Loucy (cell line): ENCODE results near the gene UBE4B.
"Not testable (repeated sequence)": the region's sequence is repeated elsewhere in the genome, so short reads cannot be mapped to it uniquely, and the experiment has no call there.

ENCODE experiments used
- H2AFZ ChIP-seq: fragments of 200-600 bp; sonication (generic); 2 replicates; pipeline ENCODE4 v1.6.0; 2016; ENCODE audit warnings: antibody characterized with exemption, mild to moderate bottlenecking, low read length, moderate library complexity
- H3F3A ChIP-seq: fragments of 200-600 bp; 2 replicates; pipeline ENCODE4 v1.6.0; 2016; ENCODE audit warnings: antibody characterized with exemption, low read depth, mild to moderate bottlenecking
- H3K27me3 ChIP-seq: fragments of 200-600 bp; sonication (generic); 2 replicates; pipeline ENCODE4 v1.6.1; 2014; ENCODE audit warnings: low read length, mild to moderate bottlenecking; ENCODE audit not compliant: insufficient read depth, poor library complexity, severe bottlenecking
- H3K36me3 ChIP-seq: fragments of 200-600 bp; sonication (generic); 2 replicates; pipeline ENCODE4 v1.6.1; 2016; ENCODE audit warnings: low read length; ENCODE audit not compliant: insufficient read depth
- H3K4me1 ChIP-seq: fragments of 200-600 bp; sonication (generic); 2 replicates; pipeline ENCODE4 v1.5.1; 2014; ENCODE audit warnings: low read length, mild to moderate bottlenecking; ENCODE audit not compliant: insufficient read depth, poor library complexity, severe bottlenecking
- H3K4me2 ChIP-seq: fragments of 200-600 bp; sonication (generic); 2 replicates; pipeline ENCODE4 v1.6.0; 2014; ENCODE audit warnings: antibody characterized with exemption, low read length, low read depth, mild to moderate bottlenecking; ENCODE audit not compliant: poor library complexity, severe bottlenecking
- H3K4me3 ChIP-seq: fragments of 200-600 bp; sonication (generic); 2 replicates; pipeline ENCODE4 v1.5.1; 2014; ENCODE audit warnings: low read length, mild to moderate bottlenecking, mixed read lengths; ENCODE audit not compliant: poor library complexity, severe bottlenecking
- H3K79me2 ChIP-seq: fragments of 200-600 bp; sonication (generic); 2 replicates; pipeline ENCODE4 v1.6.1; 2014; ENCODE audit warnings: low read length; ENCODE audit not compliant: insufficient read depth
- H3K9ac ChIP-seq: fragments of 200-600 bp; sonication (generic); 2 replicates; pipeline ENCODE4 v1.6.0; 2014; ENCODE audit warnings: mild to moderate bottlenecking, low read depth, low read length, moderate library complexity; ENCODE audit not compliant: poor library complexity, severe bottlenecking
- H3K9me2 ChIP-seq: fragments of 200-600 bp; sonication (generic); replicated peaks from 2 replicates; pipeline ENCODE4 v1.6.1; 2016; ENCODE audit warnings: low read depth, low read length, mixed read lengths
- H3K9me3 ChIP-seq: fragments of 200-600 bp; sonication (generic); 2 replicates; pipeline ENCODE4 v1.6.1; 2014; ENCODE audit warnings: mild to moderate bottlenecking, antibody characterized with exemption, low read length, low read depth; ENCODE audit not compliant: insufficient read depth
- H4K20me1 ChIP-seq: fragments of 200-600 bp; sonication (generic); 2 replicates; pipeline ENCODE4 v1.6.0; 2014; ENCODE audit warnings: antibody characterized with exemption, low read length, mild to moderate bottlenecking; ENCODE audit not compliant: insufficient read depth, poor library complexity, severe bottlenecking
- CTCF ChIP-seq: fragments of 200-600 bp; sonication (generic); conservative IDR thresholded peaks from 2 replicates; pipeline ENCODE4 v1.5.1; 2014; ENCODE audit warnings: mild to moderate bottlenecking, antibody characterized with exemption, low read length
- EZH2phosphoT487 ChIP-seq: fragments of 200-600 bp; IDR thresholded peaks from 2 replicates; pipeline ENCODE4 v1.6.1; 2018; ENCODE audit warnings: antibody characterized with exemption, mild to moderate bottlenecking, moderate library complexity, borderline replicate concordance

Gene UBE4B

GRCh38 chr1:10196976-10197375 lies 164.2 kb downstream of the UBE4B start:
- no peak overlapping the region for H2AFZ ChIP-seq
- H3K36me3 ChIP-seq: no peaks in the 10 kb centered on the region
- no peaks in the 10 kb centered on the region for H3K79me2 ChIP-seq
- TF ChIP-seq CTCF: no peak
- TF ChIP-seq EZH2phosphoT487: no peak
- H3K4me2 ChIP-seq: no peak overlapping the region
- H3K27me3 ChIP-seq: no peaks in the 10 kb centered on the region
- peaks cover 13% of the 10 kb centered on the region for H3K4me1 ChIP-seq
- H3F3A ChIP-seq: 0 out of 2 replicates have a peak, but pooled peaks cover 3% of the 10 kb centered on the region
- no peaks in the 10 kb centered on the region for H3K9me2 ChIP-seq
- H3K9ac ChIP-seq: no peak overlapping the region
- no peaks in the 10 kb centered on the region for H3K9me3 ChIP-seq
- H4K20me1 ChIP-seq: no peaks in the 10 kb centered on the region
- H3K4me3 ChIP-seq: no peak overlapping the region

GRCh38 chr1:10200620-10201019 lies 167.9 kb downstream of the UBE4B start:
- no peaks in the 10 kb centered on the region for H3K79me2 ChIP-seq
- H3K9me3 ChIP-seq: no peaks in the 10 kb centered on the region
- H4K20me1 ChIP-seq: no peaks in the 10 kb centered on the region
- H3K4me3 ChIP-seq: no peak overlapping the region
- H3K9me2 ChIP-seq: no peaks in the 10 kb centered on the region
- H3F3A ChIP-seq: peaks cover 5% of the 10 kb centered on the region; the same call in 1 of the 2 replicates
- H3K36me3 ChIP-seq: no peaks in the 10 kb centered on the region
- TF ChIP-seq CTCF (no peak), EZH2phosphoT487 (no peak)
- H3K9ac ChIP-seq: no peak overlapping the region
- H3K27me3 ChIP-seq: no peaks in the 10 kb centered on the region
- no peak overlapping the region for H2AFZ ChIP-seq
- no peak overlapping the region for H3K4me2 ChIP-seq
- peaks cover 7% of the 10 kb centered on the region for H3K4me1 ChIP-seq

- no peak overlapping the region for H3K4me3 ChIP-seq
- no peak overlapping the region for H3K9ac ChIP-seq
- TF ChIP-seq CTCF: no peak
- TF ChIP-seq EZH2phosphoT487: no peak
- H3K36me3 ChIP-seq: no peaks in the 10 kb centered on the region
- H3K79me2 ChIP-seq: no peaks in the 10 kb centered on the region
- no peaks in the 10 kb centered on the region for H3K4me1 ChIP-seq
- no peak overlapping the region for H3K4me2 ChIP-seq
- H3F3A ChIP-seq: peaks cover 5% of the 10 kb centered on the region; the same call in 1 of the 2 replicates
- H3K9me3 ChIP-seq: no peaks in the 10 kb centered on the region
- H2AFZ ChIP-seq: no peak overlapping the region
- no peaks in the 10 kb centered on the region for H3K27me3 ChIP-seq
- no peaks in the 10 kb centered on the region for H3K9me2 ChIP-seq
- H4K20me1 ChIP-seq: no peaks in the 10 kb centered on the region
Measured at GRCh38 chr1:10204003-10204642, 171.4 kb downstream of the UBE4B start.

- H3K27me3 ChIP-seq, H3K4me2 ChIP-seq, H3K4me3 ChIP-seq, H3K9me2 ChIP-seq, H2AFZ ChIP-seq, H3K79me2 ChIP-seq, H4K20me1 ChIP-seq, H3F3A ChIP-seq, H3K9me3 ChIP-seq, H3K36me3 ChIP-seq, H3K9ac ChIP-seq, H3K4me1 ChIP-seq: not testable (repeated sequence)
Measured at GRCh38 chr1:10205206-10205605, 172.4 kb downstream of the UBE4B start.
